ENCODE results near the gene REM1. TPM values are rescaled to one million over a fixed set of nuclear protein-coding genes. Genes with fewer than 3 reads are reported as not detected.
"Not testable (repeated sequence)": the region's sequence is repeated elsewhere in the genome, so short reads cannot be mapped to it uniquely, and the experiment has no call there.

REM1 gene, protein sequence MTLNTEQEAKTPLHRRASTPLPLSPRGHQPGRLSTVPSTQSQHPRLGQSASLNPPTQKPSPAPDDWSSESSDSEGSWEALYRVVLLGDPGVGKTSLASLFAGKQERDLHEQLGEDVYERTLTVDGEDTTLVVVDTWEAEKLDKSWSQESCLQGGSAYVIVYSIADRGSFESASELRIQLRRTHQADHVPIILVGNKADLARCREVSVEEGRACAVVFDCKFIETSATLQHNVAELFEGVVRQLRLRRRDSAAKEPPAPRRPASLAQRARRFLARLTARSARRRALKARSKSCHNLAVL
- not detected in 2 replicates for total RNA-seq (ENCODE audit: low replicate concordance)

DNA sequence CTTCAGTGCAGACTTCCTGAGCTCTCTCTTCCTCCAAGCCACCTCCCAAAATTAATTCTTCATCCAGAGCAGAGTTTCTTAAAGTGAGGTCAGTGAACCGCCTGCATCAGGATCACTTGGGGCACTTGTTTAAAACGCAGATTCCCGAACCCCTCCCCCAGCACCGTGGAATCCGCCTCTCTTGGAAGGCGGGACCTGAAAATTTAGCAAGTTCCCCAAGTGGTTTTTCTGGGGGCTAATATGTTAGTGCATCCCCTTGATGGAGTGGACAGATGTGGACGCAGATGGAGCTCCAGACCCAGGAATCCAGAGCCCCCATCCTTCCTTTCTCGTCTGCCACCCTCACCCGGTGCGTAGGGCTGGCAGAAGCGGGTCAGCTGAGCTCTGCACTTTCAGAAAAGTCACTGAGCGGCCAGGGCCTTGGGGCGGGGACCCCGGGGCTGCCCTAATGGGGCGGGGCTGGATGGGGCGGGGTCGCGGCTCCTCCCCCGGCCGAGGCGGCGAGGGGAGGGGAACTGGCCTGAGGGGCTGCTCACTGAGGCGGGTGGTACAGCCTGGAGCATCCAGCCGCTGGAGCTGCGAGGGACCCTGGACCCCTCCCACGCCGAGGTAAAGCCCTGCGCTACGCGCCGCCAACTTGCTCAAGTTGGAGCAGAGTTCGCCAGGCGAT lies at the start of gene REM1, which contains the start of gene DEFB124:
Gene REM1 (plus strand): TSS at position 531 of the 670 bp plus-strand sequence. CDS start 1,158 bp downstream, outside the sequence.
Gene DEFB124 (minus strand): TSS at position 370 of the 670 bp plus-strand sequence. CDS start 2,114 bp downstream, outside the sequence.
- peaks cover 9% of the 10 kb centered on the region for H3K27me3 Mint-ChIP-seq (ENCODE audit: insufficient read depth, low read depth)

DNA sequence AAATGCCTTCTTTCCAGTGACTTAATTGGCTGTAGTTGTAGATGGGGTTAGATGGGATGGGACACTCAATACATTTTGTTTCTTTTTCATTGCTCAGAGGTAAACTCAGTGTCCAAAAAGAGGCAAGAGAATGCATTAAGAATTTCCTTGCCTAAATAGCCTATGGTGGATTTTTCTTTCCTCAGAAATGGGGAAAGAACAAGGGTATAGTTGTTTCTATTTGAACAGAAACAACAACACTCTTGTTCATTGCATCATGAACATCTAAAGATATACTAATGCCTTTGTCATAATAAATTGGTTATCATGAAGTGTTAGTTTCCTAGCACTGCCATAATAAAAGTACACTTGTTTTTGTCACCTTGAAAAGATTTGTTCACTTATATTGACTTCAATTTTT lies 49.3 kb upstream of the REM1 start:
- H3K4me1 Mint-ChIP-seq = peaks cover 4% of the 10 kb centered on the region
- H3K9me3 ChIP-seq (ENCODE audit: low read depth) = peaks cover 24% of the 10 kb centered on the region
- H3K4me3 ChIP-seq = no peak overlapping the region
- H3K9ac ChIP-seq = no peak overlapping the region
- DNase-seq (ENCODE audit: low spot score) = no peak
- no peaks in the 10 kb centered on the region for H3F3A ChIP-seq (ENCODE audit: low read depth)
- H4K20me1 ChIP-seq (ENCODE audit: low read depth) = no peaks in the 10 kb centered on the region
- no peaks in the 10 kb centered on the region for H3K36me3 ChIP-seq
- TF ChIP-seq EZH2 (IDR thresholded peaks at IDR 0.05) = no peak
- TF ChIP-seq, protein P1, sequence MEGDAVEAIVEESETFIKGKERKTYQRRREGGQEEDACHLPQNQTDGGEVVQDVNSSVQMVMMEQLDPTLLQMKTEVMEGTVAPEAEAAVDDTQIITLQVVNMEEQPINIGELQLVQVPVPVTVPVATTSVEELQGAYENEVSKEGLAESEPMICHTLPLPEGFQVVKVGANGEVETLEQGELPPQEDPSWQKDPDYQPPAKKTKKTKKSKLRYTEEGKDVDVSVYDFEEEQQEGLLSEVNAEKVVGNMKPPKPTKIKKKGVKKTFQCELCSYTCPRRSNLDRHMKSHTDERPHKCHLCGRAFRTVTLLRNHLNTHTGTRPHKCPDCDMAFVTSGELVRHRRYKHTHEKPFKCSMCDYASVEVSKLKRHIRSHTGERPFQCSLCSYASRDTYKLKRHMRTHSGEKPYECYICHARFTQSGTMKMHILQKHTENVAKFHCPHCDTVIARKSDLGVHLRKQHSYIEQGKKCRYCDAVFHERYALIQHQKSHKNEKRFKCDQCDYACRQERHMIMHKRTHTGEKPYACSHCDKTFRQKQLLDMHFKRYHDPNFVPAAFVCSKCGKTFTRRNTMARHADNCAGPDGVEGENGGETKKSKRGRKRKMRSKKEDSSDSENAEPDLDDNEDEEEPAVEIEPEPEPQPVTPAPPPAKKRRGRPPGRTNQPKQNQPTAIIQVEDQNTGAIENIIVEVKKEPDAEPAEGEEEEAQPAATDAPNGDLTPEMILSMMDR (IDR thresholded peaks at IDR 0.05) = no peak
- TF ChIP-seq EZH2phosphoT487 (IDR thresholded peaks at IDR 0.05) = no peak
- H3K79me2 ChIP-seq (ENCODE audit: low read depth) = no peaks in the 10 kb centered on the region
- H3K36me3 Mint-ChIP-seq = no peaks in the 10 kb centered on the region
- no peak overlapping the region for H3K4me2 ChIP-seq
- H3K27me3 ChIP-seq = no peaks in the 10 kb centered on the region
- H3K27me3 Mint-ChIP-seq (ENCODE audit: insufficient read depth, low read depth) = peaks cover 2% of the 10 kb centered on the region
- H3K4me3 Mint-ChIP-seq = no peak overlapping the region
- H3K27ac ChIP-seq = no peak overlapping the region
- H3K9me3 Mint-ChIP-seq = peaks cover 2% of the 10 kb centered on the region
- no peak overlapping the region for H3K27ac Mint-ChIP-seq
- H2AFZ ChIP-seq (replicated peaks) = no peak overlapping the region
- no peaks in the 10 kb centered on the region for H3K4me1 ChIP-seq

More for the DNA sequence above, at the start of gene REM1, which contains the start of gene DEFB124:
- no peaks in the 10 kb centered on the region for H3K4me1 ChIP-seq
- no peaks in the 10 kb centered on the region for H3K4me1 Mint-ChIP-seq
- H3K27ac Mint-ChIP-seq = no peak within 1 kb of the TSS
- no peak within 1 kb of the TSS for H3K4me3 Mint-ChIP-seq
- TF ChIP-seq EZH2phosphoT487 (IDR thresholded peaks at IDR 0.05) = no peak
- TF ChIP-seq EZH2 (IDR thresholded peaks at IDR 0.05) = no peak
- TF ChIP-seq, protein P1 (IDR thresholded peaks at IDR 0.05) = no peak
- no peak within 1 kb of the TSS for H3K27ac ChIP-seq
- no peaks in the 10 kb centered on the region for H3F3A ChIP-seq (ENCODE audit: low read depth)
- peaks cover 6% of the 10 kb centered on the region for H3K9me3 ChIP-seq (ENCODE audit: low read depth)
- no peaks in the 10 kb centered on the region for H4K20me1 ChIP-seq (ENCODE audit: low read depth)
- peaks cover 6% of the 10 kb centered on the region for H3K27me3 ChIP-seq
- H3K9ac ChIP-seq = no peak within 1 kb of the TSS
- peak; percentile 23 for DNase-seq (ENCODE audit: low spot score)
- H2AFZ ChIP-seq (replicated peaks) = no peak within 1 kb of the TSS
- no peaks in the 10 kb centered on the region for H3K36me3 ChIP-seq
- H3K9me3 Mint-ChIP-seq = peaks cover 10% of the 10 kb centered on the region
- peaks cover 2% of the 10 kb centered on the region for H3K36me3 Mint-ChIP-seq
- H3K4me2 ChIP-seq = no peak within 1 kb of the TSS
- H3K79me2 ChIP-seq (ENCODE audit: low read depth) = no peaks in the 10 kb centered on the region
- H3K4me3 ChIP-seq = peak within 1 kb of the TSS; percentile 17

DNA sequence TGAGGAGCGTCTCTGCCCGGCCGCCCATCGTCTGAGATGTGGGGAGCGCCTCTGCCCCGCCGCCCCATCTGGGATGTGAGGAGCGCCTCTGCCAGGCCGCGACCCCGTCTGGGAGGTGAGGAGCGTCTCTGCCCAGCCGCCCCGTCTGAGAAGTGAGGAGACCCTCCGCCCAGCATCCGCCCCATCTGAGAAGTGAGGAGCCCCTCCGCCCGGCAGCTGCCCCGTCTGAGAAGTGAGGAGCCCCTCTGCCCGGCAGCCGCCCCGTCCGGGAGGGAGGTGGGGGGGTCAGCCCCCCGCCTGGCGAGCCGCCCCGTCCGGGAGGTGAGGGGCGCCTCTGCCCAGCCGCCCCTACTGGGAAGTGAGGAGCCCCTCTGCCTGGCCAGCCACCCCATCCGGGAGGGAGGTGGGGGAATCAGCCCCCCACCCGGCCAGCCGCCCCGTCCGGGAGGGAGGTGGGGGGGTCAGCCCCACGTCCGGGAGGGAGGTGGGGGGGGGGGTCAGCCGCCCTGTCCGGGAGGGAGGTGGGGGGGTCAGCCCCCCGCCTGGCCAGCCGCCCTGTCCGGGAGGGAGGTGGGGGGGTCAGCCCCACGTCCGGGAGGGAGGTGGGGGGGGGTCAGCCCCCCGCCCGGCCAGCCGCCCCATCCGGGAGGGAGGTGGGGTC lies 48.1 kb upstream of the REM1 start:
- H3K4me3 Mint-ChIP-seq; H3K27ac ChIP-seq; H3K4me1 ChIP-seq; H3K79me2 ChIP-seq (ENCODE audit: low read depth); H3K4me1 Mint-ChIP-seq; H3K27me3 ChIP-seq; H4K20me1 ChIP-seq (ENCODE audit: low read depth); H2AFZ ChIP-seq (replicated peaks); H3K4me3 ChIP-seq; H3F3A ChIP-seq (ENCODE audit: low read depth); H3K27ac Mint-ChIP-seq; H3K27me3 Mint-ChIP-seq (ENCODE audit: insufficient read depth, low read depth); H3K36me3 Mint-ChIP-seq; DNase-seq (ENCODE audit: low spot score); H3K9ac ChIP-seq; H3K4me2 ChIP-seq; H3K36me3 ChIP-seq; H3K9me3 Mint-ChIP-seq: not testable (repeated sequence)
- peaks cover 24% of the 10 kb centered on the region for H3K9me3 ChIP-seq (ENCODE audit: low read depth)

DNA sequence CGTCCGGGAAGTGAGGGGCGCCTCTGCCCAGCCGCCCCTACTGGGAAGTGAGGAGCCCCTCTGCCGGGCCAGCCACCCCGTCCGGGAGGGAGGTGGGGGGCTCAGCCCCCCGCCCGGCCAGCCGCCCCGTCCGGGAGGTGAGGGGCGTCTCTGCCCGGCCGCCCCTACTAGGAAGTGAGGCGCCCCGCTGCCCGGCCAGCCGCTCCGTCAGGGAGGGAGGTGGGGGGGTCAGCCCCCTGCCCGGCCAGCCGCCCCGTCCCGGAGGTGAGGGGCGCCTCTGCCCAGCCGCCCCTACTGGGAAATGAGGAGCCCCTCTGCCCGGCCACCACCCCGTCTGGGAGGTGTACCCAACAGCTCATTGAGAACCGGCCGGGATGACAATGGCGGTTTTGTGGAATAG lies 47.5 kb upstream of the REM1 start:
- not testable (repeated sequence) for H3K4me3 ChIP-seq; H3K9ac ChIP-seq; H3K36me3 ChIP-seq; H2AFZ ChIP-seq (replicated peaks); H4K20me1 ChIP-seq (ENCODE audit: low read depth); H3K27me3 ChIP-seq; H3K4me3 Mint-ChIP-seq; H3K4me1 Mint-ChIP-seq; H3K27ac Mint-ChIP-seq; H3K4me1 ChIP-seq; H3K9me3 Mint-ChIP-seq; H3F3A ChIP-seq (ENCODE audit: low read depth); H3K27me3 Mint-ChIP-seq (ENCODE audit: insufficient read depth, low read depth); DNase-seq (ENCODE audit: low spot score); H3K4me2 ChIP-seq; H3K27ac ChIP-seq; H3K79me2 ChIP-seq (ENCODE audit: low read depth); H3K36me3 Mint-ChIP-seq
- peaks cover 24% of the 10 kb centered on the region for H3K9me3 ChIP-seq (ENCODE audit: low read depth)
